ENCODE data around the gene CLSTN1. TPM values are rescaled to one million over a fixed set of nuclear protein-coding genes. Genes with fewer than 3 reads are reported as not detected.

Gene CLSTN1
- total and polyA plus RNA-seq, 2 donors from 2014 or later: 114 to 158 TPM

DNA sequence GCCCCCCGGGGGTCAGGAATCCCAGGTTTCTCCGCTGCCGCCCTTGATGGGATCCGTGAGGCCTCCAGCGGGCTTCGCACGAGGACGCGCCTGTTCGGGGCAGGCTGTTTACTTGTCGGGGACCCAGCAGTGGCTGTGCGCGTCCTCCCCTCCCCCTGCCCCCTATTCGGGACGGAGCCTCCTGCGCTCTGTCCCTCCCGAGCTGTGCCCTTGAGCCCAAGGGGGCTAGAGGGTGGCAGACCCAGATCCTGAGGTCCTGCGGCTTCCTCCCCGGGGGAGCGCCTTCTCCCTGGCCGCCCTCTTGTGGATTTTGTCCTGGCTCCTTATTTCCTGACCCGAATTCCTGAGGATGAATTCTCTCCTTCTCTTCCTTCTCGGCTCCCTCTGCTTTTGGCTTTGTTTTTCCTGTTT, 133.8 kb downstream of the CLSTN1 start:
- DNase-seq: peak; percentile 36 to 81 (median 45)

GRCh38 chr1:9689011-9689706, 134.6 kb downstream of the CLSTN1 start:
- Histone ChIP-seq H3K36me3 (ENCODE audit: control insufficient read depth in 2 of 3, insufficient read depth in 3 of 3, low read length in 3 of 3) (no peaks in the 10 kb centered on the region), H3K4me1 (ENCODE audit: control insufficient read depth in 2 of 3, insufficient read depth in 2 of 3, low read depth in 1 of 3, low read length in 3 of 3) (peaks cover 0 to 21% (median 9%) of the 10 kb centered on the region in 3 donors), H3K27ac (ENCODE audit: low read depth in 2 of 2, low read length in 2 of 2) (no peak overlapping the region), H3K9me3 (ENCODE audit: control insufficient read depth in 2 of 3, insufficient read depth in 1 of 3, low read length in 3 of 3) (no peaks in the 10 kb centered on the region), H3K4me3 (ENCODE audit: low read length in 3 of 3) (peak overlapping the region in 2 of 3 donors; percentile 63 to 68), H3K9ac (ENCODE audit: low read length in 3 of 3) (peak overlapping the region in 1 of 3 donors; percentile 41), H3K27me3 (ENCODE audit: control insufficient read depth, insufficient read depth, low read length) (no peaks in the 10 kb centered on the region)
- intact Hi-C loops (cut with DNase I): no loop called here
- TF ChIP-seq, protein P1, sequence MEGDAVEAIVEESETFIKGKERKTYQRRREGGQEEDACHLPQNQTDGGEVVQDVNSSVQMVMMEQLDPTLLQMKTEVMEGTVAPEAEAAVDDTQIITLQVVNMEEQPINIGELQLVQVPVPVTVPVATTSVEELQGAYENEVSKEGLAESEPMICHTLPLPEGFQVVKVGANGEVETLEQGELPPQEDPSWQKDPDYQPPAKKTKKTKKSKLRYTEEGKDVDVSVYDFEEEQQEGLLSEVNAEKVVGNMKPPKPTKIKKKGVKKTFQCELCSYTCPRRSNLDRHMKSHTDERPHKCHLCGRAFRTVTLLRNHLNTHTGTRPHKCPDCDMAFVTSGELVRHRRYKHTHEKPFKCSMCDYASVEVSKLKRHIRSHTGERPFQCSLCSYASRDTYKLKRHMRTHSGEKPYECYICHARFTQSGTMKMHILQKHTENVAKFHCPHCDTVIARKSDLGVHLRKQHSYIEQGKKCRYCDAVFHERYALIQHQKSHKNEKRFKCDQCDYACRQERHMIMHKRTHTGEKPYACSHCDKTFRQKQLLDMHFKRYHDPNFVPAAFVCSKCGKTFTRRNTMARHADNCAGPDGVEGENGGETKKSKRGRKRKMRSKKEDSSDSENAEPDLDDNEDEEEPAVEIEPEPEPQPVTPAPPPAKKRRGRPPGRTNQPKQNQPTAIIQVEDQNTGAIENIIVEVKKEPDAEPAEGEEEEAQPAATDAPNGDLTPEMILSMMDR (IDR thresholded peaks at IDR 0.05; ENCODE audit: borderline replicate concordance, extremely low read depth, insufficient read depth): no peak
- no peak for FAIRE-seq
- peak; percentile 73 to 95 (median 89) for DNase-seq

More for the DNA sequence above, 133.8 kb downstream of the CLSTN1 start:
- Histone ChIP-seq H3K36me3 (ENCODE audit: control insufficient read depth in 2 of 3, insufficient read depth in 3 of 3, low read length in 3 of 3) (no peaks in the 10 kb centered on the region), H3K9ac (ENCODE audit: low read length in 3 of 3) (peak overlapping the region in 2 of 3 donors; percentile 44 to 48), H3K27ac (ENCODE audit: low read depth in 2 of 2, low read length in 2 of 2) (no peak overlapping the region), H3K4me1 (ENCODE audit: control insufficient read depth in 2 of 3, insufficient read depth in 2 of 3, low read depth in 1 of 3, low read length in 3 of 3) (peaks cover 0 to 21% (median 9%) of the 10 kb centered on the region in 3 donors), H3K4me3 (ENCODE audit: low read length in 3 of 3) (peak overlapping the region; percentile 33 to 61 (median 35)), H3K9me3 (ENCODE audit: control insufficient read depth in 2 of 3, insufficient read depth in 1 of 3, low read length in 3 of 3) (no peaks in the 10 kb centered on the region), H3K27me3 (ENCODE audit: control insufficient read depth, insufficient read depth, low read length) (no peaks in the 10 kb centered on the region)
- no peak for FAIRE-seq
- intact Hi-C loops (cut with DNase I): no loop called here
- TF ChIP-seq, protein P1 (IDR thresholded peaks at IDR 0.05; ENCODE audit: borderline replicate concordance, extremely low read depth, insufficient read depth): no peak

DNA sequence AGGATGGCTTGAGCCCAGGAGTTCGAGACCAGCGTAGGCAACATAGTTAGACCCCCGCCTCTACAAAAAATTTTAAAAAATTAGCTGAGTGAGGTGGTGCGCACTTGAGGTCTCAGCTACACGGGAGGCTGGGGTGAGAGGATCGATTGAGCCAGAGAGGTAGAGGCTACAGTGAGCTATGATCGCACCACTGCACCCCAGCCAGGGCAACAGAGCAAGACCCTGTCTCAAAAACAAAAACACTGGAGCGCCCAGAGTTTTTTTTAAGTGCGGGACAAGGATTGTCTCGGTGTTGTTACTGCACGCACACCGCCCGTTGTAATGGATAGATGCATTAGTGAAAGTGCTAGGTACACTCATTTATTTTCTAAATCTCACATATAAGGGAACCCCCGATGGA, 135.2 kb downstream of the CLSTN1 start:
- H3K9ac ChIP-seq (ENCODE audit: low read length in 3 of 3): no peak overlapping the region
- TF ChIP-seq, protein P1 (IDR thresholded peaks at IDR 0.05; ENCODE audit: borderline replicate concordance, extremely low read depth, insufficient read depth): no peak
- no peak for FAIRE-seq

More for the DNA sequence above, 135.2 kb downstream of the CLSTN1 start:
- intact Hi-C loops (cut with DNase I): no loop called here
- Histone ChIP-seq H3K4me1 (ENCODE audit: control insufficient read depth in 2 of 3, insufficient read depth in 2 of 3, low read depth in 1 of 3, low read length in 3 of 3) (peaks cover 0 to 21% (median 9%) of the 10 kb centered on the region in 3 donors), H3K27ac (ENCODE audit: low read depth in 2 of 2, low read length in 2 of 2) (no peak overlapping the region), H3K27me3 (ENCODE audit: control insufficient read depth, insufficient read depth, low read length) (no peaks in the 10 kb centered on the region), H3K4me3 (ENCODE audit: low read length in 3 of 3) (peak overlapping the region in 2 of 3 donors; percentile 63 to 68), H3K9me3 (ENCODE audit: control insufficient read depth in 2 of 3, insufficient read depth in 1 of 3, low read length in 3 of 3) (no peaks in the 10 kb centered on the region), H3K36me3 (ENCODE audit: control insufficient read depth in 2 of 3, insufficient read depth in 3 of 3, low read length in 3 of 3) (no peaks in the 10 kb centered on the region)
- no peak for DNase-seq
